K562 (cell line): ENCODE measurements around the gene F11R. TPM values are rescaled to one million over a fixed set of nuclear protein-coding genes. Genes with fewer than 3 reads are reported as not detected.

Experiments used
- ATAC-seq: fragments of 200-7000 bp; cut with Tn5 transposase; 3 replicates; pipeline ENCODE4 v1.9.1; 2020; ENCODE audit warnings: moderate library complexity
- BruUV-seq: library from RNA; stranded (reverse); fragments of 400-500 nt; replicated peaks from 2 replicates; lab custom pipeline; 2021; lab: Mats Ljungman, UMichigan
- CTCF ChIA-PET: fragments of 300-600 bp; formaldehyde crosslinking; extraction: SDS; loops from one replicate; lab custom pipeline; 2021; ENCODE audit warnings: low intra/inter-chr PET ratio; lab: Yijun Ruan, JAX
- POLR2A ChIA-PET: fragments of 300-600, 350-650 bp; sonication (Branson Sonifier 250); formaldehyde crosslinking; extraction: SDS; loops from one replicate; lab custom pipeline; 2021; ENCODE audit warnings: antibody characterized with exemption, inconsistent platforms; lab: Yijun Ruan, JAX
- DNase-seq, 4 experiments: peaks; one replicate each; pipeline versions ENCODE4 v3.0.0 to v3.0.0-alpha.2; 2011 to 2018; ENCODE audit warnings: low spot score in 3 of 4, mixed read lengths in 3 of 4; ENCODE audit errors: extremely low read depth in 1 of 4
- FAIRE-seq: peaks from 2 replicates; lab custom pipeline; 2011; peaks lifted over from hg19 to GRCh38; lab: Jason Lieb, UNC
- H2AFZ ChIP-seq: 2 replicates; pipeline ENCODE4 v1.6.0; 2011; ENCODE audit warnings: low read depth, low read length, control low read depth, inconsistent platforms
- H3K27ac ChIP-seq: fragments of 200-600 bp; 3 replicates; pipeline ENCODE4 v1.8.0; 2011; ENCODE audit warnings: low read depth, mild to moderate bottlenecking, control low read depth, inconsistent platforms, low read length, moderate library complexity, mixed read lengths; ENCODE audit errors: extremely low read depth
- H3K27me3 ChIP-seq, 2 experiments: fragments of 300-600 bp in 1 of 2; 2 replicates in 1 of 2; 3 replicates in 1 of 2; pipeline versions ENCODE4 v1.6.0 to v1.8.0; 2011; ENCODE audit warnings: inconsistent platforms in 2 of 2, low read length in 2 of 2, mild to moderate bottlenecking in 1 of 2, mixed read lengths in 1 of 2, moderate library complexity in 1 of 2; ENCODE audit not compliant: control insufficient read depth in 2 of 2, insufficient read depth in 2 of 2
- H3K36me3 ChIP-seq: fragments of 300-600 bp; 3 replicates; pipeline ENCODE4 v1.8.0; 2011; ENCODE audit warnings: mild to moderate bottlenecking, low read length, inconsistent platforms; ENCODE audit not compliant: control insufficient read depth, insufficient read depth
- H3K4me1 ChIP-seq, 2 experiments: fragments of 200-600 bp in 1 of 2; replicated peaks in 1 of 2; 2 replicates in 1 of 2; 3 replicates in 1 of 2; pipeline versions ENCODE4 v1.5.1 to v1.8.0; 2011; ENCODE audit warnings: inconsistent platforms in 2 of 2, low read length in 2 of 2, mild to moderate bottlenecking in 1 of 2, mixed read lengths in 1 of 2, moderate library complexity in 1 of 2; ENCODE audit not compliant: control insufficient read depth in 2 of 2, insufficient read depth in 2 of 2
- H3K4me2 ChIP-seq: 2 replicates; pipeline ENCODE4 v1.6.1; 2011; ENCODE audit warnings: low read length, control low read depth, inconsistent platforms, mixed read lengths; ENCODE audit not compliant: insufficient read depth
- H3K4me3 ChIP-seq: fragments of 200-600 bp; sonication (generic), shearing (Covaris generic); 2 replicates; pipeline ENCODE4 v1.5.1; 2016; ENCODE audit warnings: control low read depth, inconsistent platforms
- H3K79me2 ChIP-seq: fragments of 200-600 bp; 3 replicates; pipeline ENCODE4 v1.8.0; 2011; ENCODE audit warnings: low read length, inconsistent platforms; ENCODE audit not compliant: control insufficient read depth, insufficient read depth
- H3K9ac ChIP-seq, 2 experiments: 2 replicates each; pipeline versions ENCODE4 v1.6.0 to v1.6.1; 2011; ENCODE audit warnings: low read depth in 2 of 2, low read length in 2 of 2, control low read depth in 1 of 2, inconsistent platforms in 1 of 2, mild to moderate bottlenecking in 1 of 2, mixed read lengths in 1 of 2; ENCODE audit not compliant: insufficient read depth in 1 of 2
- H3K9me1 ChIP-seq: one replicate; pipeline ENCODE4 v1.6.0; 2011; ENCODE audit warnings: inconsistent platforms, mild to moderate bottlenecking, low read length, moderate library complexity; ENCODE audit not compliant: control insufficient read depth, insufficient read depth
- H3K9me3 ChIP-seq: replicated peaks from 2 replicates; pipeline ENCODE4 v1.5.1; 2011; ENCODE audit warnings: low read depth, low read length, inconsistent platforms; ENCODE audit not compliant: control insufficient read depth, insufficient read depth
- H4K20me1 ChIP-seq: replicated peaks from 2 replicates; pipeline ENCODE4 v1.6.1; 2011; ENCODE audit warnings: low read length, inconsistent platforms, mixed read lengths; ENCODE audit not compliant: control insufficient read depth, insufficient read depth
- DDX20 ChIP-seq: fragments of 450-650 bp; IDR thresholded peaks from 2 replicates; pipeline ENCODE4 v1.6.1; 2016; ENCODE audit warnings: missing genetic modification characterization, low read depth, mild to moderate bottlenecking, missing compliant biosample characterization, moderate library complexity
- FIP1L1 ChIP-seq: fragments of 200-400 bp; formaldehyde crosslinking; IDR thresholded peaks from 2 replicates; pipeline ENCODE4 v1.6.1; 2018; ENCODE audit warnings: mild to moderate bottlenecking, low read depth, low read length; ENCODE audit not compliant: poor library complexity, severe bottlenecking
- FOXO4 ChIP-seq: fragments of 450-650 bp; formaldehyde crosslinking; IDR thresholded peaks from 2 replicates; pipeline ENCODE4 v1.4.0; 2020; ENCODE audit warnings: mild to moderate bottlenecking, moderate library complexity
- HMGN3 ChIP-seq: IDR thresholded peaks from 2 replicates; pipeline ENCODE4 v1.6.1; 2011; ENCODE audit warnings: borderline replicate concordance, low read depth, mild to moderate bottlenecking, mixed read lengths, low read length; ENCODE audit not compliant: insufficient read length; ENCODE audit errors: extremely low read depth
- MECOM ChIP-seq: fragments of 250-450 bp; sonication (Bioruptor Pico); IDR thresholded peaks from 2 replicates; pipeline ENCODE4 v1.8.0; 2022; ENCODE audit warnings: inconsistent platforms
- MTF1 ChIP-seq: fragments of 250-450 bp; sonication (Bioruptor Pico); IDR thresholded peaks from 2 replicates; pipeline ENCODE4 v1.9.0; 2021; ENCODE audit warnings: moderate library complexity, mild to moderate bottlenecking, inconsistent platforms, borderline replicate concordance
- NCOR1 ChIP-seq: fragments of 450-650 bp; IDR thresholded peaks from 2 replicates; pipeline ENCODE4 v1.6.1; 2016; ENCODE audit warnings: mild to moderate bottlenecking, moderate library complexity
- POLR2H ChIP-seq: IDR thresholded peaks from 2 replicates; pipeline ENCODE4 v1.6.1; 2016; ENCODE audit warnings: missing genetic modification characterization, low read depth, mild to moderate bottlenecking, control low read depth, missing compliant biosample characterization, moderate library complexity
- PTBP1 ChIP-seq: fragments of 200-400 bp; formaldehyde crosslinking; IDR thresholded peaks from 2 replicates; pipeline ENCODE4 v1.6.1; 2017; ENCODE audit warnings: low read depth, low read length
- SETDB1 ChIP-seq: IDR thresholded peaks from one replicate; pipeline ENCODE4 v1.6.1; 2012; ENCODE audit warnings: low read length, control low read depth, inconsistent platforms
- SMC3 ChIP-seq: conservative IDR thresholded peaks from 2 replicates; pipeline ENCODE4 v1.6.1; 2011; ENCODE audit warnings: low read depth, low read length, improper control_type of control experiment; ENCODE audit not compliant: insufficient read depth
- TCF7L2 ChIP-seq: fragments of 150-350 bp; IDR thresholded peaks from 2 replicates; pipeline ENCODE4 v1.6.1; 2016; ENCODE audit warnings: low read depth, mild to moderate bottlenecking, low read length, moderate library complexity
- ZNF121 ChIP-seq: sonication (generic); formaldehyde crosslinking; conservative IDR thresholded peaks from 2 replicates; pipeline ENCODE4 v1.8.0; 2022; ENCODE audit warnings: missing genetic modification reagents
- ZNF785 ChIP-seq: fragments of 250-450 bp; sonication (Bioruptor Pico); IDR thresholded peaks from 2 replicates; pipeline ENCODE4 v1.4.0; 2020; ENCODE audit warnings: mild to moderate bottlenecking
- WGBS: fragments of 100-300 bp; shearing (Covaris generic); methylation state at CpG from one replicate; pipeline ENCODE4 v1.1.6; 2016; ENCODE audit warnings: low coverage, mixed read lengths; ENCODE audit not compliant: insufficient coverage; ENCODE audit errors: missing lambda C conversion rate; 5-methylcytosine and 5-hydroxymethylcytosine counted together
- in situ Hi-C: fragments of 300-500 bp; cut with MboI; formaldehyde crosslinking; loops from 4 replicates; pipeline ENCODE4 v1.15.0; 2018; ENCODE audit warnings: inconsistent platforms, mixed read lengths
- intact Hi-C: fragments of 100-400 bp; cut with micrococcal nuclease; formaldehyde crosslinking; loops from 2 replicates; pipeline ENCODE4 v1.14.2; 2022
- polyA plus RNA-seq, 8 experiments: library from polyadenylated mRNA; depleted of rRNA in 4 of 8; stranded (reverse) in 5 of 8; unstranded in 3 of 8; fragments of >200 nt; fragmentation: Nextera tagmentation in 2 of 8; fragmentation: Illumina TruSeq in 1 of 8; extraction: Ambion mirVana in 2 of 8; extraction: Trizol in 1 of 8; gene quantifications; 2 replicates each; pipeline versions ENCODE4 v1.2.1 to v1.2.3, GENCODE V29; 2011 to 2014; ENCODE audit warnings: inconsistent platforms in 1 of 8, missing spikeins in 1 of 8
- total RNA-seq, 7 experiments: library from RNA; depleted of rRNA in 6 of 7; stranded (reverse); fragments of >200 nt in 6 of 7; fragmentation: Illumina TruSeq in 2 of 7; extraction: Trizol in 2 of 7; gene quantifications; 2 replicates each; pipeline versions ENCODE4 v1.2.1 to v1.2.3, GENCODE V29; 2011 to 2021; ENCODE audit warnings: low replicate concordance in 1 of 7
- TF ChIP-seq, protein P1 (sequence below): fragments of 250-450 bp; sonication (Bioruptor Pico); IDR thresholded peaks from 2 replicates; pipeline ENCODE4 v1.8.0; 2021; ENCODE audit warnings: mild to moderate bottlenecking, moderate library complexity

The F11R gene
- total and polyA plus RNA-seq, 9 of the 15 experiments (the other 6 are each of a cell fraction or from before 2014, with no cell fraction given) = 27.4 to 187 (median 52.5) TPM

DNA sequence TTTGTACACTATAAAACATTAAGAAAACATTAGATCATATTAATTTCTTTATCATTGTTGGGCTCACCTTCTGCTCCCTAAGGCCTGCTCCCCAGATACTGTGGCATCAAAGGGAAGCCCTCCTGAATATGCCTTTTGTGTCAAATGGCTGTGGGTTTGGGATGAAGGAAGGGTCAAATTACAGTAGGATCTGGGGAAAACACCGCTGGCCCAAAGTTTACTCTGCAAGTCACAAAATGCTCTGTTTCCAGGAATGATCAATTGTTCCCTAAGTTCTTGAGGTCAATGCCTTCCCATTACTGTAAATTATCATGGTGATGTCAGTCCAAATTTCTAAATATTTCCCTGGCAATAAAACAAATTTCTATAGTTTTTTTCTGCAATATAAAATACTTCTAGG is 59.5 kb downstream of the F11R start:
- intact Hi-C loops = no loop called here
- ChIA-PET POLR2A (no interaction called here), CTCF (no interaction called here)
- no TSS peak for BruUV-seq
- no peak overlapping the region for H3K9ac ChIP-seq
- 6% methylated on average over 1 of the region's 1 CpG for WGBS
- DNase-seq (no peak), FAIRE-seq (no peak), ATAC-seq (no peak)
- no peak overlapping the region for H3K4me2 ChIP-seq
- in situ Hi-C loops = no loop called here
- H3K27me3 ChIP-seq = peaks cover 5 to 15% of the 10 kb centered on the region in 2 experiments; a peak in 4 of 5 replicates
- H3K27ac ChIP-seq = no peak overlapping the region
- no peaks in the 10 kb centered on the region for H3K36me3 ChIP-seq
- H3K9me3 ChIP-seq = no peaks in the 10 kb centered on the region
- H4K20me1 ChIP-seq = no peaks in the 10 kb centered on the region
- no peak overlapping the region for H2AFZ ChIP-seq
- no peak for TF ChIP-seq DDX20 (tag)
- no peak for TF ChIP-seq ZNF121
- no peak for TF ChIP-seq POLR2H (tag)
- no peak for TF ChIP-seq SETDB1
- no peak for TF ChIP-seq MTF1 (CRISPR knock-in tag)
- no peak for TF ChIP-seq NCOR1
- H3K9me1 ChIP-seq = no peaks in the 10 kb centered on the region
- H3K79me2 ChIP-seq = no peaks in the 10 kb centered on the region
- no peak overlapping the region for H3K4me3 ChIP-seq
- no peaks in the 10 kb centered on the region for H3K4me1 ChIP-seq

DNA sequence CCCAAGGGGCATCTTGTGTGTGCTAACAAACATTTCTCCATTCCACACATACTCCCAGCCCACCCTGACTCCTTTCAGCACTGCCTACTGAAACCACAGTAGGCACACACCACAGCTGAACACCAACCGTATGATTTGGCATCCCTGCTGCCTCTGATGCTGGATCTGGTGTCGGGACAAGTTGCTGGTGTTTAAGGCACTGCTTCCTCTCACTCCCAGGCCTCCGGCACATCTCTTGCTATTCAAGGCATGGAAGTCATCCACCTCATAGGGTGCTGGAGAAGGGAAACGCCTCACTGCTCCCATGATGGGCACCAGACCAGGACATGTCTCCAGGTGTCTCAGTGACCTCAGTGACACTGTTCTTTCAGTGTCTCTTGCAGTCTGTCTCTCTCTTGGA is 64.0 kb downstream of the F11R start:
- Histone ChIP-seq H3K27me3 (peaks cover 12 to 31% of the 10 kb centered on the region in 2 experiments; a peak in 3 of 5 replicates), H3K79me2 (no peaks in the 10 kb centered on the region), H2AFZ (no peak overlapping the region), H3K4me3 (no peak overlapping the region), H3K9me1 (no peaks in the 10 kb centered on the region), H3K27ac (no peak overlapping the region), H3K4me2 (no peak overlapping the region), H3K9ac (no peak overlapping the region), H3K4me1 (no peaks in the 10 kb centered on the region), H4K20me1 (no peaks in the 10 kb centered on the region; the same call in 1 of the 2 replicates), H3K36me3 (no peaks in the 10 kb centered on the region), H3K9me3 (no peaks in the 10 kb centered on the region)
- ChIA-PET POLR2A (interaction anchor here (1.1 kb wide), 1 partner anchor 15 kb away, joined by 3 read pairs; no protein-coding TSS in a partner anchor), CTCF (no interaction called here)
- ATAC-seq (no peak), DNase-seq (no peak), FAIRE-seq (no peak)
- WGBS = 0% methylated on average over 4 of the region's 4 CpGs
- no TSS peak for BruUV-seq
- intact Hi-C loops = no loop called here
- in situ Hi-C loops = no loop called here
- TF ChIP-seq HMGN3 = no peak
- no peak for TF ChIP-seq FIP1L1
- no peak for TF ChIP-seq MTF1 (CRISPR knock-in tag)
- no peak for TF ChIP-seq ZNF785
- TF ChIP-seq, protein P1, sequence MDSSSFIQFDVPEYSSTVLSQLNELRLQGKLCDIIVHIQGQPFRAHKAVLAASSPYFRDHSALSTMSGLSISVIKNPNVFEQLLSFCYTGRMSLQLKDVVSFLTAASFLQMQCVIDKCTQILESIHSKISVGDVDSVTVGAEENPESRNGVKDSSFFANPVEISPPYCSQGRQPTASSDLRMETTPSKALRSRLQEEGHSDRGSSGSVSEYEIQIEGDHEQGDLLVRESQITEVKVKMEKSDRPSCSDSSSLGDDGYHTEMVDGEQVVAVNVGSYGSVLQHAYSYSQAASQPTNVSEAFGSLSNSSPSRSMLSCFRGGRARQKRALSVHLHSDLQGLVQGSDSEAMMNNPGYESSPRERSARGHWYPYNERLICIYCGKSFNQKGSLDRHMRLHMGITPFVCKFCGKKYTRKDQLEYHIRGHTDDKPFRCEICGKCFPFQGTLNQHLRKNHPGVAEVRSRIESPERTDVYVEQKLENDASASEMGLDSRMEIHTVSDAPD (CRISPR knock-in tag) = no peak
- TF ChIP-seq FOXO4 = no peak
- no peak for TF ChIP-seq MECOM (CRISPR knock-in tag)
- no peak for TF ChIP-seq TCF7L2
- TF ChIP-seq PTBP1 = no peak
- no peak for TF ChIP-seq SMC3
